GM12878 (cell line): Measurements from ENCODE around the gene CANX. TPM values are rescaled to one million over a fixed set of nuclear protein-coding genes. Genes with fewer than 3 reads are reported as not detected.

Source experiments
- ATAC-seq: fragments of 200-7000 bp; cut with Tn5 transposase; 3 replicates; pipeline ENCODE4 v1.9.1; 2020; ENCODE audit warnings: mild to moderate bottlenecking, moderate library complexity
- BruUV-seq: library from RNA; stranded (reverse); fragments of 400-500 nt; replicated peaks from 2 replicates; lab custom pipeline; 2021; lab: Mats Ljungman, UMichigan
- CTCF ChIA-PET: fragments of 300-600 bp; sonication (Branson Sonifier 250); formaldehyde crosslinking; extraction: SDS; loops from one replicate; lab custom pipeline; 2021; ENCODE audit warnings: inconsistent platforms; lab: Yijun Ruan, JAX
- POLR2A ChIA-PET: fragments of 350-600 bp; formaldehyde crosslinking; extraction: SDS; loops from one replicate; lab custom pipeline; 2021; ENCODE audit warnings: inconsistent platforms; lab: Charles Lee
- RAD21 ChIA-PET: fragments of 300-600 bp; sonication (Branson Sonifier 250); formaldehyde crosslinking; loops from one replicate; lab custom pipeline; 2023; ENCODE audit warnings: antibody characterized with exemption; ENCODE audit not compliant: unreplicated experiment; lab: Charles Lee
- SMC1A ChIA-PET: fragments of 300-600 bp; sonication (Branson Sonifier 250); formaldehyde crosslinking; loops from one replicate; lab custom pipeline; 2023; ENCODE audit not compliant: unreplicated experiment, uncharacterized antibody; lab: Charles Lee
- DNase-seq: peaks from one replicate; pipeline ENCODE4 v3.0.0-alpha.2; 2011; ENCODE audit warnings: low read depth, low spot score
- FAIRE-seq: peaks from 3 replicates; lab custom pipeline; 2011; peaks lifted over from hg19 to GRCh38; lab: Jason Lieb, UNC
- H2AFZ ChIP-seq: 2 replicates; pipeline ENCODE4 v1.6.0; 2011; ENCODE audit warnings: low read depth, low read length, control low read depth; ENCODE audit not compliant: control insufficient read depth
- H3K27ac ChIP-seq: 2 replicates; pipeline ENCODE4 v1.5.1; 2011; ENCODE audit warnings: control low read depth; ENCODE audit not compliant: control insufficient read depth, insufficient read depth
- H3K27me3 ChIP-seq, 2 experiments: replicated peaks in 1 of 2; 2 replicates each; pipeline versions ENCODE4 v1.6.0 to v1.6.1; 2011; ENCODE audit warnings: low read length in 1 of 2; ENCODE audit not compliant: control insufficient read depth in 2 of 2, insufficient read depth in 2 of 2
- H3K36me3 ChIP-seq, 2 experiments: 2 replicates each; pipeline ENCODE4 v1.5.1; 2011; ENCODE audit warnings: low read length in 1 of 2; ENCODE audit not compliant: control insufficient read depth in 2 of 2, insufficient read depth in 2 of 2
- H3K4me1 ChIP-seq: 2 replicates; pipeline ENCODE4 v1.6.1; 2011; ENCODE audit warnings: mild to moderate bottlenecking, low read length, moderate library complexity, mixed read lengths; ENCODE audit not compliant: control insufficient read depth, insufficient read depth
- H3K4me2 ChIP-seq: 2 replicates; pipeline ENCODE4 v1.6.0; 2011; ENCODE audit warnings: control low read depth; ENCODE audit not compliant: control insufficient read depth, insufficient read depth
- H3K4me3 ChIP-seq: fragments of 200-600 bp; sonication (generic); 2 replicates; pipeline ENCODE4 v1.5.1; 2016
- H3K79me2 ChIP-seq: 2 replicates; pipeline ENCODE4 v1.6.0; 2011; ENCODE audit warnings: low read length; ENCODE audit not compliant: control insufficient read depth, insufficient read depth
- H3K9ac ChIP-seq: 2 replicates; pipeline ENCODE4 v1.8.0; 2011; ENCODE audit warnings: low read length, control low read depth, mixed read lengths; ENCODE audit not compliant: control insufficient read depth, insufficient read depth
- H3K9me3 ChIP-seq: replicated peaks from 3 replicates; pipeline ENCODE4 v1.5.1; 2011; ENCODE audit warnings: mild to moderate bottlenecking, low read length; ENCODE audit not compliant: control insufficient read depth, insufficient read depth
- H4K20me1 ChIP-seq: 2 replicates; pipeline ENCODE4 v1.6.0; 2011; ENCODE audit not compliant: control insufficient read depth, insufficient read depth
- EED ChIP-seq: sonication (generic); IDR thresholded peaks from 2 replicates; pipeline ENCODE4 v1.6.1; 2016; ENCODE audit warnings: antibody characterized with exemption, low read depth
- ESRRA ChIP-seq: IDR thresholded peaks from 2 replicates; pipeline ENCODE4 v1.6.1; 2012; ENCODE audit warnings: mild to moderate bottlenecking, low read length, improper control_type of control experiment
- MTA3 ChIP-seq: IDR thresholded peaks from 2 replicates; pipeline ENCODE4 v1.6.1; 2012; ENCODE audit warnings: low read length, inconsistent platforms, borderline replicate concordance
- POLR2AphosphoS2 ChIP-seq: IDR thresholded peaks from 2 replicates; pipeline ENCODE4 v1.6.1; 2011; ENCODE audit warnings: low read depth, mild to moderate bottlenecking, low read length, improper control_type of control experiment, moderate library complexity
- RAD51 ChIP-seq: fragments of 450-650 bp; IDR thresholded peaks from 2 replicates; pipeline ENCODE4 v1.6.1; 2016; ENCODE audit warnings: moderate library complexity, mild to moderate bottlenecking, inconsistent platforms
- SMAD1 ChIP-seq: fragments of 450-650 bp; IDR thresholded peaks from 2 replicates; pipeline ENCODE4 v1.6.1; 2018; ENCODE audit warnings: mild to moderate bottlenecking, low read depth; ENCODE audit not compliant: partially characterized antibody
- WGBS: methylation state at CpG from one replicate; pipeline ENCODE4 v1.1.6; 2016; ENCODE audit warnings: low lambda C conversion rate; ENCODE audit not compliant: insufficient replicate concordance, insufficient coverage; ENCODE audit errors: missing lambda C conversion rate; 5-methylcytosine and 5-hydroxymethylcytosine counted together
- in situ Hi-C: fragments of 300-500 bp; cut with MboI; formaldehyde crosslinking; loops from 9 replicates; pipeline ENCODE4 v1.14.3; 2018; ENCODE audit warnings: mixed read lengths
- intact Hi-C: fragments of 100-400 bp; cut with micrococcal nuclease; formaldehyde crosslinking; loops from one replicate; pipeline ENCODE4 v1.14.2; 2022; ENCODE audit not compliant: unreplicated experiment
- polyA plus RNA-seq, 11 experiments: library from polyadenylated mRNA; depleted of rRNA in 4 of 11; unstranded in 6 of 11; stranded (reverse) in 5 of 11; fragments of >200 nt; fragmentation: Nextera tagmentation in 4 of 11; fragmentation: Illumina TruSeq in 1 of 11; extraction: Ambion mirVana in 4 of 11; extraction: Trizol in 1 of 11; gene quantifications; 1 replicate in 1 of 11; 2 replicates in 10 of 11; pipeline versions ENCODE4 v1.2.1 to v1.2.3, GENCODE V29; 2011 to 2016; ENCODE audit warnings: inconsistent platforms in 2 of 11, missing spikeins in 2 of 11, low read depth in 1 of 11
- total RNA-seq, 4 experiments: library from RNA; depleted of rRNA in 3 of 4; stranded (reverse); fragments of >200 nt in 3 of 4; fragmentation: Illumina TruSeq in 1 of 4; extraction: Trizol in 1 of 4; gene quantifications; 2 replicates each; pipeline versions ENCODE4 v1.2.1 to v1.2.3, GENCODE V29; 2013 to 2021
- TF ChIP-seq, protein P1 (sequence below): fragments of 450-650 bp; IDR thresholded peaks from 2 replicates; pipeline ENCODE4 v1.6.1; 2017; ENCODE audit warnings: low read depth, mild to moderate bottlenecking, moderate library complexity

CANX gene
- total and polyA plus RNA-seq, 10 of the 15 experiments (the other 5 are each of a cell fraction or from before 2014, with no cell fraction given), result 78.2 to 602 (median 412) TPM

DNA sequence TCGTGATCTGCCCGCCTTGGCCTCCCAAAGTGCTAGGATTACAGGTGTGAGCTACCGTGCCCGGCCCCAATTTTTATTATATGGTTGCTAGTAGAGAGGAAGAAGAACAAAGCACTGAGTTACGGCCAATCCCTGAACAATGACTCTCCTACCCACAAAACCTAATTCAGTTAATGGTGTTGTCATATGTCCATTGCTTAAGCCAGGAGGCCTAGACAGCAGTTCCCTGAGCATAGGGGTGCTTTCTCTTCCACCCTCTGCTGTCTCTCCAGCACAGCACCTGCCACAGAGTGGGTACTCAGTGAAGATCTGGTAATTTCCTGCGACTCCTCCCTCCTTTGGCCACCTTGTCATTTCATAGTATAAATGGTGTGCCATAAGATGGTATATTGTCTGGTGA lies 73.6 kb downstream of the CANX start:
- Histone ChIP-seq H2AFZ (no peak overlapping the region), H3K79me2 (no peaks in the 10 kb centered on the region; the same call in 1 of the 2 replicates), H3K9me3 (no peaks in the 10 kb centered on the region), H4K20me1 (no peaks in the 10 kb centered on the region), H3K4me2 (no peak overlapping the region), H3K4me3 (no peak overlapping the region), H3K27ac (no peak overlapping the region), H3K4me1 (no peaks in the 10 kb centered on the region), H3K36me3 (peaks cover 24 to 33% of the 10 kb centered on the region in 2 experiments)
- ChIA-PET SMC1A (no interaction called here), RAD21 (no interaction called here)
- ATAC-seq, result no peak
- no TSS peak for BruUV-seq
- in situ Hi-C loops, result no loop called here
- TF ChIP-seq POLR2AphosphoS2 (no peak), SMAD1 (no peak), EED (no peak), MTA3 (no peak), ESRRA (no peak), RAD51 (no peak)
- TF ChIP-seq, protein P1, sequence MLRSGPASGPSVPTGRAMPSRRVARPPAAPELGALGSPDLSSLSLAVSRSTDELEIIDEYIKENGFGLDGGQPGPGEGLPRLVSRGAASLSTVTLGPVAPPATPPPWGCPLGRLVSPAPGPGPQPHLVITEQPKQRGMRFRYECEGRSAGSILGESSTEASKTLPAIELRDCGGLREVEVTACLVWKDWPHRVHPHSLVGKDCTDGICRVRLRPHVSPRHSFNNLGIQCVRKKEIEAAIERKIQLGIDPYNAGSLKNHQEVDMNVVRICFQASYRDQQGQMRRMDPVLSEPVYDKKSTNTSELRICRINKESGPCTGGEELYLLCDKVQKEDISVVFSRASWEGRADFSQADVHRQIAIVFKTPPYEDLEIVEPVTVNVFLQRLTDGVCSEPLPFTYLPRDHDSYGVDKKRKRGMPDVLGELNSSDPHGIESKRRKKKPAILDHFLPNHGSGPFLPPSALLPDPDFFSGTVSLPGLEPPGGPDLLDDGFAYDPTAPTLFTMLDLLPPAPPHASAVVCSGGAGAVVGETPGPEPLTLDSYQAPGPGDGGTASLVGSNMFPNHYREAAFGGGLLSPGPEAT, result no peak
- TF ChIP-seq, all 136 proteins: peak for 0
- POLR2A ChIA-PET, result no interaction called here
- intact Hi-C loops, result no loop called here
- no peaks in the 10 kb centered on the region for H3K27me3 ChIP-seq
- no peak for DNase-seq
- 97% methylated on average over 6 of the region's 6 CpGs for WGBS
- CTCF ChIA-PET, result interaction anchor here (1.1 to 2.3 kb wide), 2 partner anchors 9 to 84 kb away, joined by 4 to 17 read pairs; no protein-coding TSS in a partner anchor
- FAIRE-seq, result no peak
- no peak overlapping the region for H3K9ac ChIP-seq
